GM21423 (cell line): ENCODE data around the gene SLC46A3.
"Not testable (repeated sequence)": the region's sequence is repeated elsewhere in the genome, so short reads cannot be mapped to it uniquely, and the experiment has no call there.

Experiments
- ATAC-seq: cut with Tn5 transposase; IDR thresholded peaks from one replicate; pipeline ENCODE4 v1.9.1; 2021; ENCODE audit warnings: mild to moderate bottlenecking, moderate library complexity; ENCODE audit not compliant: unreplicated experiment

SLC46A3 gene

DNA sequence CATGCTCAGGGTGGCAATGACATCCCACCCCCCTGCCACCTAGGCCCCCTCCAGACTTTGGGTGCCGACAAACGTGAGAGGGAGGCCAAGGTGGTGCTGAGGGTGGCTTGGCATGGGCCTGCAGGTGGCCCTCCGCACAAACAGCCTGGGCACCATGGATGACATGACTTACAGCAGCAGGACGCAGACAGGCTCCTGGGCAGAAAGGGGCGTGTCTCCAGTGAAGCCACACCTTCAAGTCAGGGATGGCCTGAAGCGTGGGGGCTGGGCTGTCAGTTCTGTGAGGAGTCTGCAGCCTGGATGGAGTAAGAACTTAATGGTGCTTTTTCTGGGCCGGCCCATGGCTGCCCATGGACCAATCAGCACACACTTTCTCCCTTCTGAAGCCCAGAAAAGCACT is 34.5 kb downstream of the SLC46A3 start:
- ATAC-seq, result no peak

DNA sequence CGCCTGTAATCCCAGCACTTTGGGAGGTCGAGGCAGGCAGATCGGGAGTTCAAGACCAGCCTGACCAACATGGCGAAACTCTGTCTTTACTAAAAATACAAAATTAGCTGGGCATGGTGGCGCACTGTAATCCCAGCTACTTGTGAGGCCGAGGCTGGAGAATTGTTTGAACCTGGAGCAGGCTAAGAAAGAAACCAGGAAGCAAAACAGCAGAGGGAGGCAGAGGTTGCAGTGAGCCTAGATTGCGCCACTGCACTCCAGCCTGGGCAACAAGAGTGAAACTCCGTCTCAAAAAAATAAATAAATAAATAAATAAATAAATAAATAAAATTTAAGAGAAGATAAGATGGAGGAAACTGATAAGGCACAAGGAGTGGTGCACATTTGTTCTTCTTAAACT is 35.6 kb downstream of the SLC46A3 start:
- ATAC-seq, result not testable (repeated sequence)

GRCh38 chr13:28680541-28680940 is 38.2 kb downstream of the SLC46A3 start:
- no peak for ATAC-seq

DNA sequence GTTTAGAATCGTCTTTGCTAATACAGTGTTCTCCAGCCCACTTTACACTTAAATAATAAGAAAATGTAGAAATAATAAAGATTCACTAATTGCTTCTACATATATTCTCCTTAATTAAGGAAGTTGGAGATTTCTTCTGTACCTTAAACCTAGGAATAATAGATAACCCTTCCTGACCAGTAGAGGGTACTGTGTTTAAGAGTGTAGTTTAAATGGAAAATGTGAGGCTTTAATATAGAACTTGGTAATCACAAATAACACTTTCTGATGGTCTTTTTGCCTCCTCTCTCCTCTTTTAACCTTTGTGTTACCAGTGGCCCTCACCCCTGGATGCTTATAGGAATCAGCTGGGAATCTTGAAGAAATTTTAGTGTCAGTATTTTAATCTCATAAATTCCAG is 39.1 kb downstream of the SLC46A3 start:
- no peak for ATAC-seq

DNA sequence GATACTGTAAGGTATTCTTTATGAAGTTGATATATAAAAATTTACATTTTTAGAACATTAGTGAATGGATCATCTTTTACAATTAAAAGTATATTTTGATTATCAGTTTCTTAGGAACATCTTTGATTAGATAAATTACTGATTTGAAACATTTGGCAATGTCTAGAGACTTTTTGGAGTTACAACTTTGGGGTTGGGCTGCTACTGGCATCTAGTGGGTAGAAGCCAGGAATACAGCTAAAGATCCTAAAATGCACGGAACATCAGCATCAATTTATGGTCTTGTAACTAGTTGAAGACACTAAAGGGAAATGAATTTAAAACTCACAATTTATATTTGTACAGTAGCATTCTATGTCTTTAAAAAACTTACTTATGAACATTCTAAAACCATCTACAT is 40.0 kb downstream of the SLC46A3 start:
- no peak for ATAC-seq

- no peak for ATAC-seq
Measured at GRCh38 chr13:28671126-28671792, 47.5 kb downstream of the SLC46A3 start.

DNA sequence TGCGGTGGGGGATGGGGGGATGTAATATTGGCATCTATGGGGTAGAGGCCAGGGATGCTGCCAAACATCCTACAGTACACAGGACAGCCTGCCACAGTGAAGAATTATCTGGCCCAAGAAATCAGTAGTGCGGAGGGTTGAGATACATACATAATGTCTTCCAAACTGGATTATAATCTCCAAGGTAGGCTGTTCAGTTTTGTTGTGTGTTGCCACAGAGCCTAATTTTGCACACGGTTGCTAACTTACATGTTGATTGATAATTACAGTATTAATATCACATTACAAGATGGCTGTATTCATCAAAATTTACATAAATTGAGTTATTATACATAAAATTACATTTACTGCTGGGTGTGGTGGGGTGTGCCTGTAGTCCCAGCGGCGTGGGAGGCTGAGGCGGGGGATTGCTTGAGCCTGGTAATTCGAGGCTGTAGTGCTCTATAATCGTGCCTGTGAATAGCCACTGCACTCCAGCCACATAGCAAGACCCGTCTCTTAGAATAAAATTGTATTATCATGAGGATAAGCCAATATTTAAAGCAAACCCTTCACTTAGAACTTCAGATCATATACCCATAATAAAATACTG is 51.8 kb downstream of the SLC46A3 start:
- ATAC-seq, result no peak

DNA sequence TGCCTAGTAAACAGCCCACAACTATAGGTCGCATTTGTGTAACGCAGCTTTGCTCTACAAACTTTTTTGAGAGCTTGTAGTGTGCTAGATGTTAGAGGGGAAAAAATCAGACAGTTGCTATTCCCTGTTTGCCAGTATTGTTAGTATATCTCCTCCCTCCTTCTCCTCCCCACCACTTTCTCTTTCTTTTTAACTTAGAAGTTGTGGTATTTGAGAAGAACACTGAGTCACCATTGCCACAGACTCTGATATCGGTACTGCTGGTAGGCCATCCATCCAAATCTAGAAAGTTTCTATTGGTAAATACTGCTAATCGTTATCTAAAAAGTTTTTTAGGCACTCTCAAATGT is 59.2 kb downstream of the SLC46A3 start:
- ATAC-seq, result peak; percentile 33

DNA sequence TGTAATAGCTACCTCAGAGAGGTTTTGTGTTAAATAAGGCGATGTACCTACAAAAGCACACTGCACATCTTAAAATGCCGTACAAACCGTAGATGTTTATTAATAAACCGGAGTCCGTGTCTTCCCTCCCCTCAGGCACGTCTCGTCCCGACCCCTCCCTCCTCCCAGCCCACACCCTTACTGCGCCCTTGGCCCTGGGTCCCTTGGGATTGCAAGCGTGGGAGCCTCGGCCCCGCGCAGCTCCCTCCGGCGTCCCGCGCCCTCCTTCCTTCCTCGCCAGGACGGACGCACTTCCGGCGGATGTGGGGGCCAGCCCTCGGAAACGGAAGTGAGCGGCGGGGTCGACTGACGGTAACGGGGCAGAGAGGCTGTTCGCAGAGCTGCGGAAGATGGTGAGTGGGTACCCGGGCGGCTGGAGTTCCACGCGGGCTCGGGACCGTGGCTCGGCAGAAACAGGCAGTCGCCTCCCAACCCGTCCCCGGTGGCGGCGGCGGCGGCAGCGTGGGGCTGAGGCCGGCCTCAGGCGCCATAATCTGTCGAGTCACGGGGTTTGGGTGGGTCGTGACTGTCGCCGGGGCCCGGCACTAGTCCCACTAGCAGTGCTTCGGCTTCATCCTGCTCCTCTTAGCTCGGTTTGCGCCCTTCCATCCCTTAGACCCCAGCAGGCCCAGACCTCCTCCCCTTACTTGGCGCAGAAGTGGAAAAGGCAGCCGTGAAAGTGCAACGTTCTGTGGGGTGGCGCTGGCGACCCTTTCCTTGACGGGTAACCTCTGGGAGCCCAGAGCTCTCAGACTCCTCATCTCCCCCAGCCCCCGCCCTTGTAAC is 59.8 kb downstream of the SLC46A3 start, which contains the start of gene POMP:
Gene POMP, plus strand, starts transcription at position 335 of the 825 bp plus-strand sequence. Its CDS starts 55 bp downstream, at position 390.
- ATAC-seq, result peak; percentile 85

- peak; percentile 13 for ATAC-seq
Measured at GRCh38 chr13:28658539-28658795, 60.3 kb downstream of the SLC46A3 start.

DNA sequence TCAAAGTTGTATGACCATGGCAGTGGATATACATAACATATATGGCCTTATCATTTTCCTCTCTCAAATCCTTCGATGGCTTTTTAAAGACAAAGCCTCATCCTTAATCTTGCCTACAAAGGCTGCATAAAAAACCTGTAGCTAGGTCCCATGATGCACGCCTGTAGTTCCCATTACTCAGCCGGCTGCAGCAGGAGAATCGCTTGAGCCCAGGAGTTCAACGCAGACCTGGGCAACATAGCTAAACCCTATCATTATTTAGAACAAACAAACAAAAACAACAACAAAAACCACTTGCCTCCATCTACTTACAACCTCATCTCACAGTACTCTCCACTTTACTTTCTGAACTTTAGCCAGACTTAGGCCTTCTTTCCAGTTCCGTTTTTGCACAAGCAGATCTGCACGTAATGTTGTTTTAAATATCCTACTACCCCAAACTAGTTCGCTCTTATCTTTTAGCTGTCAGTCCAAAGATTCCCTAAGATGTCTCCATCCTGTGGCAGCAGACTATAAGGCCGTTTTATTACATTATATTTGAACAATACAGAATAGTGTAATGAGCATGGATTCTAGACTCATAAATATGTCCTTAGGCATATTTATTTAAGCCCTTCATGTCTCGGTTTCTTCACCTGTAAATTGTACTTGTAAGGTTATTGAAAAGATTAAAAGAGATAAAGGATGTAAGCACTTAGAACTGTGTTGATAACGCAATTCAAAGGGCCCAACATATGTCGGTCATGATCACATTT is 60.8 kb downstream of the SLC46A3 start:
- ATAC-seq, result no peak

GRCh38 chr13:28655561-28655960 is 63.2 kb downstream of the SLC46A3 start:
- ATAC-seq, result no peak

- no peak for ATAC-seq
Measured at GRCh38 chr13:28654276-28654675, 64.5 kb downstream of the SLC46A3 start.

GRCh38 chr13:28653111-28653510 is 65.7 kb downstream of the SLC46A3 start:
- no peak for ATAC-seq

- no peak for ATAC-seq
Measured at GRCh38 chr13:28651810-28652401, 66.9 kb downstream of the SLC46A3 start.

DNA sequence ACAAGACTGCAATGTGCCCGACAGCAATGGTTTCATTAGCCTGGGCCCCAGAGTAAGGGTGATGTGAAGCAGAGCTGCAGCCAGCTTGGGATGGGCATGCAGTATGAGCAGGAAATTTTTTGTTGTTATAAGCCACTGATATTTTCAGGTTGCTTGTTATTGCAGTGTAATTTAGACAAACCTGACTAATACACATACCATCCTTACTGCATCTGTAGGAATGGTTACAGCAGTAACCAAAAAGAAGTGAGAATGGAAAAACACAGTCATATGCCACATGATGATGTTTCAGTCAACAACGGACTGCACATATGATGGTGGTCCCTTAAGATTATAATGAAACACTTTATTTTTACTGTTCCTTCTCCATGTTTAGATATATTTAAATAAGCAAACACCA is 68.5 kb downstream of the SLC46A3 start:
- ATAC-seq, result no peak
